A549 (cell line): Measurements from ENCODE around the gene RIN3.

Experiments
- CHD2 ChIP-seq: fragments of 150-350 bp; IDR thresholded peaks from 2 replicates; pipeline ENCODE4 v1.6.1; 2014; ENCODE audit warnings: low read length; ENCODE audit not compliant: partially characterized antibody
- CTCF ChIP-seq: fragments of >200 bp; sonication (Bioruptor Twin); formaldehyde crosslinking; IDR thresholded peaks from 3 replicates; pipeline ENCODE4 v1.5.1; 2016
- EHMT2 ChIP-seq: fragments of 200-600 bp; sonication (generic); IDR thresholded peaks from 2 replicates; pipeline ENCODE4 v1.6.1; 2016; ENCODE audit warnings: antibody characterized with exemption, low read depth, mild to moderate bottlenecking, moderate library complexity
- EP300 ChIP-seq, 2 experiments: fragments of >200 bp; sonication (Bioruptor Twin); formaldehyde crosslinking; IDR thresholded peaks; 2 replicates in 1 of 2; 3 replicates in 1 of 2; pipeline ENCODE4 v1.6.1; 2016 to 2017
- HMGXB4 ChIP-seq: fragments of 250-450 bp; sonication (Bioruptor Pico); IDR thresholded peaks from 2 replicates; pipeline ENCODE4 v1.5.0; 2021; ENCODE audit warnings: mild to moderate bottlenecking, moderate library complexity, borderline replicate concordance
- JUN ChIP-seq, 2 experiments: fragments of >200 bp; sonication (Bioruptor Twin); formaldehyde crosslinking; IDR thresholded peaks; 2 replicates in 1 of 2; 3 replicates in 1 of 2; pipeline ENCODE4 v1.6.1; 2016 to 2017
- POLR2A ChIP-seq: IDR thresholded peaks from 2 replicates; pipeline ENCODE4 v1.6.1; 2012; ENCODE audit warnings: mild to moderate bottlenecking, low read length
- REST ChIP-seq: fragments of 200-600 bp; sonication (generic); IDR thresholded peaks from 2 replicates; pipeline ENCODE4 v1.6.1; 2016; ENCODE audit warnings: antibody characterized with exemption, mild to moderate bottlenecking, moderate library complexity
- RNF2 ChIP-seq: fragments of 200-600 bp; sonication (generic); IDR thresholded peaks from 2 replicates; pipeline ENCODE4 v1.6.1; 2016; ENCODE audit warnings: low read depth, mild to moderate bottlenecking, antibody characterized with exemption, moderate library complexity, borderline replicate concordance
- TP53 ChIP-seq: fragments of 250-450 bp; sonication (Bioruptor Pico); IDR thresholded peaks from 2 replicates; pipeline ENCODE4 v1.5.0; 2021; ENCODE audit warnings: mild to moderate bottlenecking, moderate library complexity
- USF2 ChIP-seq: fragments of 450-650 bp; IDR thresholded peaks from 2 replicates; pipeline ENCODE4 v1.6.1; 2014; ENCODE audit warnings: antibody characterized with exemption
- ZSCAN20 ChIP-seq: fragments of 250-450 bp; sonication (Bioruptor Pico); IDR thresholded peaks from 2 replicates; pipeline ENCODE4 v1.8.0; 2022; ENCODE audit warnings: mild to moderate bottlenecking, moderate library complexity

GRCh38 chr14:92469515-92469914, 44.1 kb upstream of the RIN3 start:
- TF ChIP-seq EHMT2 = no peak
- no peak for TF ChIP-seq EP300 (IDR thresholded peaks at IDR 0.05)
- TF ChIP-seq POLR2A = no peak
- no peak for TF ChIP-seq RNF2
- TF ChIP-seq CTCF = no peak
- TF ChIP-seq JUN (IDR thresholded peaks at IDR 0.05) = no peak
- no peak for TF ChIP-seq HMGXB4 (CRISPR knock-in tag)
- no peak for TF ChIP-seq USF2
- TF ChIP-seq ZSCAN20 (CRISPR knock-in tag) = no peak
- no peak for TF ChIP-seq CHD2
- TF ChIP-seq REST = no peak
- no peak for TF ChIP-seq TP53 (CRISPR knock-in tag)
